PC-3 (cell line): ENCODE measurements around the gene NKX2-4.

Source experiments
- CTCF ChIP-seq: fragments of 300-600 bp; sonication (generic); conservative IDR thresholded peaks from 2 replicates; pipeline ENCODE4 v1.5.1; 2017; ENCODE audit warnings: antibody characterized with exemption, low read depth, mild to moderate bottlenecking, low read length
- EZH2 ChIP-seq: fragments of 300-600 bp; sonication (generic); IDR thresholded peaks from one replicate; pipeline ENCODE4 v1.6.1; 2017; ENCODE audit warnings: antibody characterized with exemption, mild to moderate bottlenecking, low read length; ENCODE audit not compliant: unreplicated experiment
- EZH2phosphoT487 ChIP-seq: fragments of 300-600 bp; sonication (generic); IDR thresholded peaks from 2 replicates; pipeline ENCODE4 v1.6.1; 2018; ENCODE audit warnings: mild to moderate bottlenecking, antibody characterized with exemption, low read length, borderline replicate concordance

- no peak for TF ChIP-seq CTCF
- no peak for TF ChIP-seq EZH2phosphoT487
- TF ChIP-seq EZH2: no peak
Observed at GRCh38 chr20:21352703-21353102, 44.6 kb downstream of the NKX2-4 start.
